Liver (tissue), 9 donors: Measurements from ENCODE around the gene STN1. TPM values are rescaled to one million over a fixed set of nuclear protein-coding genes. Genes with fewer than 3 reads are reported as not detected.

Source experiments
- DNase-seq: peaks from one replicate; pipeline ENCODE4 v3.0.0-alpha.2; 2017; ENCODE audit warnings: low spot score
- H3K27ac ChIP-seq, 2 donors: one replicate each; pipeline ENCODE4 v1.7.0; 2013; ENCODE audit warnings: inconsistent platforms in 2 of 2, low read length in 2 of 2, control low read depth in 1 of 2, low read depth in 1 of 2, mild to moderate bottlenecking in 1 of 2
- H3K27me3 ChIP-seq, 4 donors: one replicate each; pipeline versions ENCODE4 v1.6.1 to v1.7.0; 2013; ENCODE audit warnings: low read length in 3 of 4, inconsistent platforms in 1 of 4, mild to moderate bottlenecking in 1 of 4, moderate library complexity in 1 of 4; ENCODE audit not compliant: control insufficient read depth in 4 of 4, insufficient read depth in 4 of 4
- H3K36me3 ChIP-seq, 4 donors: one replicate each; pipeline versions ENCODE4 v1.6.1 to v1.7.0; 2013; ENCODE audit warnings: low read length in 3 of 4, mild to moderate bottlenecking in 3 of 4, low read depth in 1 of 4, moderate library complexity in 1 of 4; ENCODE audit not compliant: control insufficient read depth in 4 of 4, insufficient read depth in 3 of 4
- H3K4me1 ChIP-seq, 4 donors: one replicate each; pipeline versions ENCODE4 v1.6.1 to v1.7.0; 2013; ENCODE audit warnings: low read length in 3 of 4, mild to moderate bottlenecking in 3 of 4, moderate library complexity in 1 of 4; ENCODE audit not compliant: control insufficient read depth in 4 of 4, insufficient read depth in 4 of 4
- H3K4me3 ChIP-seq, 3 donors: one replicate each; pipeline versions ENCODE4 v1.6.1 to v1.7.0; 2013; ENCODE audit warnings: low read length in 3 of 3, control low read depth in 1 of 3, low read depth in 1 of 3, mild to moderate bottlenecking in 1 of 3
- H3K9ac ChIP-seq, 2 donors: one replicate each; pipeline ENCODE4 v1.7.0; 2013; ENCODE audit warnings: low read length in 2 of 2, mild to moderate bottlenecking in 2 of 2, moderate library complexity in 2 of 2, control low read depth in 1 of 2, low read depth in 1 of 2
- H3K9me3 ChIP-seq, 4 donors: one replicate each; pipeline versions ENCODE4 v1.6.1 to v1.7.0; 2013; ENCODE audit warnings: low read length in 3 of 4; ENCODE audit not compliant: control insufficient read depth in 4 of 4
- CTCF ChIP-seq: fragments of 150-350 bp; IDR thresholded peaks from 2 replicates; pipeline ENCODE4 v1.5.1; 2017; ENCODE audit warnings: improper control_type of control experiment, low read depth, low read length; ENCODE audit not compliant: missing input control
- FOXA1 ChIP-seq: IDR thresholded peaks from 2 replicates; pipeline ENCODE4 v1.6.1; 2016; ENCODE audit warnings: antibody characterized with exemption
- FOXA2 ChIP-seq: IDR thresholded peaks from 2 replicates; pipeline ENCODE4 v1.6.1; 2016; ENCODE audit warnings: antibody characterized with exemption
- GABPA ChIP-seq, 2 donors: IDR thresholded peaks in 1 of 2; conservative IDR thresholded peaks in 1 of 2; 2 replicates each; pipeline ENCODE4 v1.6.1; 2016; ENCODE audit warnings: antibody characterized with exemption in 2 of 2, mild to moderate bottlenecking in 1 of 2, moderate library complexity in 1 of 2
- HNF4A ChIP-seq, 2 donors: conservative IDR thresholded peaks; 2 replicates each; pipeline ENCODE4 v1.6.1; 2016; ENCODE audit warnings: antibody characterized with exemption in 2 of 2, mild to moderate bottlenecking in 2 of 2
- HNF4G ChIP-seq: IDR thresholded peaks from 2 replicates; pipeline ENCODE4 v1.6.1; 2016; ENCODE audit warnings: antibody characterized with exemption
- JUND ChIP-seq, 2 donors: IDR thresholded peaks; 2 replicates each; pipeline ENCODE4 v1.6.1; 2016; ENCODE audit warnings: antibody characterized with exemption in 2 of 2
- MAX ChIP-seq: IDR thresholded peaks from 2 replicates; pipeline ENCODE4 v1.6.1; 2016; ENCODE audit warnings: antibody characterized with exemption
- NR2F2 ChIP-seq: IDR thresholded peaks from 2 replicates; pipeline ENCODE4 v1.6.1; 2016; ENCODE audit warnings: antibody characterized with exemption
- REST ChIP-seq: IDR thresholded peaks from 2 replicates; pipeline ENCODE4 v1.6.1; 2016; ENCODE audit warnings: antibody characterized with exemption, mild to moderate bottlenecking
- RXRA ChIP-seq, 2 donors: IDR thresholded peaks; 2 replicates each; pipeline ENCODE4 v1.6.1; 2017 to 2018; ENCODE audit warnings: antibody characterized with exemption in 2 of 2, mild to moderate bottlenecking in 1 of 2
- SP1 ChIP-seq: IDR thresholded peaks from 2 replicates; pipeline ENCODE4 v1.6.1; 2018; ENCODE audit warnings: antibody characterized with exemption, mild to moderate bottlenecking
- TAF1 ChIP-seq: conservative IDR thresholded peaks from 2 replicates; pipeline ENCODE4 v1.6.1; 2016; ENCODE audit warnings: antibody characterized with exemption, mild to moderate bottlenecking
- ZBTB33 ChIP-seq: IDR thresholded peaks from 2 replicates; pipeline ENCODE4 v1.6.1; 2016; ENCODE audit warnings: antibody characterized with exemption
- WGBS: extraction: QIAGEN DNeasy Blood & Tissue Kit; methylation state at CpG from one replicate; pipeline ENCODE4 v1.1.7; 2013; 5-methylcytosine and 5-hydroxymethylcytosine counted together
- polyA plus RNA-seq, 2 donors: library from polyadenylated mRNA; stranded (reverse) in 1 of 2; unstranded in 1 of 2; fragments of 200-250 nt in 1 of 2; fragments of >200 nt in 1 of 2; fragmentation: Nextera tagmentation in 1 of 2; extraction: Ambion mirVana in 1 of 2; gene quantifications; one replicate each; pipeline versions ENCODE4 v1.2.1 to v1.2.3, GENCODE V29; 2013 to 2015
- total RNA-seq, 2 donors: library from RNA; depleted of rRNA; stranded (reverse); fragments of >200 nt; gene quantifications; one replicate each; pipeline ENCODE4 v1.2.3, GENCODE V29; 2014
- TF ChIP-seq, protein P1 (sequence below): IDR thresholded peaks from 2 replicates; pipeline ENCODE4 v1.6.1; 2016; ENCODE audit warnings: antibody characterized with exemption
- donor health status: healthy.
- donor health status: healthy.
- donor health status: healthy.
- donor health status: healthy.
- donor health status: healthy.

The STN1 gene
- total and polyA plus RNA-seq, 4 donors, result 6.9 to 12.9 (median 8.0) TPM

- DNase-seq, result no peak
- H3K9me3 ChIP-seq, result no peaks in the 10 kb centered on the region
- H3K36me3 ChIP-seq, result no peaks in the 10 kb centered on the region
- H3K9ac ChIP-seq, result no peak overlapping the region
- H3K4me3 ChIP-seq, result no peak overlapping the region
- H3K27me3 ChIP-seq, result no peaks in the 10 kb centered on the region
- H3K27ac ChIP-seq, result no peak overlapping the region
- peak in 1 of 2 donors; percentile 19 for TF ChIP-seq RXRA (IDR thresholded peaks at IDR 0.05)
- no peak for TF ChIP-seq TAF1
- TF ChIP-seq MAX, result no peak
- peak; percentile 21 to 64 for TF ChIP-seq HNF4A (conservative IDR thresholded peaks at IDR 0.05)
- TF ChIP-seq ZBTB33, result no peak
- TF ChIP-seq FOXA1, result no peak
- TF ChIP-seq GABPA (IDR thresholded peaks at IDR 0.05 in 1 of 2, conservative IDR thresholded peaks at IDR 0.05 in 1 of 2), result no peak
- peaks cover 4 to 13% (median 12%) of the 10 kb centered on the region in 4 donors for H3K4me1 ChIP-seq
- WGBS, result 74% methylated on average over 18 of the region's 18 CpGs
Measured at GRCh38 chr10:103839872-103840739, 77.9 kb downstream of the STN1 start.

DNA sequence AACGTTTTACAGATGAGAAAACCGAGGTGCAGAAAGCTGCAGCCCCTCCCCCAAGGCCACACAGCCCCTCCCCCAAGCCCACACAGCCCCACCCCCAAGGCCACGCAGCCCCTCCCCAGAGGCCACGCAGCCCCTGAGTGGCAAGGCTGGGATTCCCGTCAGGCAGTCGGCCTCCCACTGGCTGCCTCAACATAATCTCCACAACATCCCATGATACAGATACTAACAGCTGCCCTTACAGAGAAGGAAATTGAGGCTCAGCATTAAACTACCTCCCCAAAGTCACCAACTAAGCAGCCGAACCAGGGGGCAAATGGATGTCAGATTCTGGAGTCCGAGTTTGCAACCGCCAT is 78.5 kb downstream of the STN1 start:
- no peak for DNase-seq
- H3K27me3 ChIP-seq, result no peaks in the 10 kb centered on the region
- TF ChIP-seq REST, result no peak
- no peak for TF ChIP-seq GABPA (IDR thresholded peaks at IDR 0.05 in 1 of 2, conservative IDR thresholded peaks at IDR 0.05 in 1 of 2)
- TF ChIP-seq, protein P1, sequence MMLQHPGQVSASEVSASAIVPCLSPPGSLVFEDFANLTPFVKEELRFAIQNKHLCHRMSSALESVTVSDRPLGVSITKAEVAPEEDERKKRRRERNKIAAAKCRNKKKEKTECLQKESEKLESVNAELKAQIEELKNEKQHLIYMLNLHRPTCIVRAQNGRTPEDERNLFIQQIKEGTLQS, result no peak
- no peak for TF ChIP-seq NR2F2
- TF ChIP-seq HNF4A (conservative IDR thresholded peaks at IDR 0.05), result no peak
- no peak for TF ChIP-seq FOXA1
- no peak for TF ChIP-seq RXRA (IDR thresholded peaks at IDR 0.05)
- no peak for TF ChIP-seq JUND (IDR thresholded peaks at IDR 0.05)
- no peak for TF ChIP-seq CTCF
- TF ChIP-seq MAX, result no peak
- no peak for TF ChIP-seq ZBTB33
- TF ChIP-seq HNF4G, result no peak
- no peak for TF ChIP-seq SP1
- TF ChIP-seq FOXA2, result no peak
- H3K36me3 ChIP-seq, result no peaks in the 10 kb centered on the region
- no peaks in the 10 kb centered on the region for H3K9me3 ChIP-seq
- H3K27ac ChIP-seq, result no peak overlapping the region
- no peak overlapping the region for H3K4me3 ChIP-seq
- no peak overlapping the region for H3K9ac ChIP-seq
- WGBS, result 86% methylated on average over 9 of the region's 9 CpGs
- H3K4me1 ChIP-seq, result peaks cover 7 to 18% (median 15%) of the 10 kb centered on the region in 4 donors
